ENCODE measurements around the gene PLEKHG2.

Gene PLEKHG2

DNA sequence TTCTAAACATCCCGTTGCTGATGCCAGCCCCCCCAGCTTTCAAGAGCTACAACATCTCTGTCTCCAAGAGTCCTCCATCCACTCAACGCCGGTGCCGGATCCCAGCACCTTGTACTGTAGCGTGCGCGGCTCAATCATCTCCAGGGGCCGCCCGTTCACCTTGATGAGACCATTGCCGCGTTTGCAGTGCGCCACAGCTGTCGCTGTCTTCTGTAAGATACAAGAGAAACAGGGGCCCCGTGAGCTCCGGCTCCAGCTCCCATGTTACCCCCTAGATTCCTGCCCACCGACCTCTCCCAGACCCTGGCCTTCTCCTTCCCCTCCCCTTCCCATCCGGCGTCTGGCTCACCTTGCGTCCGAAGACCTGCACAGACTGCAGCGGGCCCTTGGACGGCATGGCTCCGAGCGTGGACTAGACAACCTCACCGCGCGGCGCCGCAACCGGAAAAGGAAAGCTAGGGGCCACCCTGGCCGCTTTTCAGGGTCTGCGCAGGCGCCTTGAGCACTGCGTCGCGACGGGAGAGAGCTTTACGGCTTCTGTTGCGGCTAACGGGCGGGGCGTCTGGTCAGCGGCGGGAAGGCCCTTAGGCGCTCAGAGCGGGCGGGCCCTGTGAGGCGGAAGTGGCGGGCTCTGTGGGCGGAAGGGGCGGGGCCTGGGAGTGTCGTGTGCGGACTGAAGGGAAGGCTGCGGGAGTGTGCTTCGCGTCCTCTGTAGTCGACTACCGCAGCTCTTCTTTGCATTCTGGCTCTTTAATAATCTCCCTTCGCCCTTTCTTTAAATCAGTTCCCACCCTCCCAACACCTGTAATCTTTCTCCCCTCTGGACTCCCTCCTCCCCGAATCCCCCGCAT lies 23.3 kb downstream of the PLEKHG2 start, which contains the start of gene RPS16:
TSS of gene RPS16 (minus strand) at position 451 of the 851 bp plus-strand sequence. CDS start at position 397, 54 bp downstream.
- Histone ChIP-seq H3K4me1 (ENCODE audit: insufficient read depth, insufficient read length) (peaks cover 4% of the 10 kb centered on the region), H3K4me3 (ENCODE audit: insufficient read length, low read depth) (peak within 1 kb of the TSS; percentile 92), H3K36me3 (ENCODE audit: insufficient read depth, insufficient read length, low read length) (peaks cover 37% of the 10 kb centered on the region), H3K27me3 (ENCODE audit: insufficient read depth, insufficient read length) (no peaks in the 10 kb centered on the region), H3K9me3 (ENCODE audit: insufficient read depth, low read length) (no peaks in the 10 kb centered on the region), H3K9ac (ENCODE audit: insufficient read length, low read depth) (peak within 1 kb of the TSS; percentile 92)
- peak; percentile 92 for DNase-seq (ENCODE audit: low read depth, low spot score)
- no peak for TF ChIP-seq ZNF274 (IDR thresholded peaks at IDR 0.05; ENCODE audit: low read depth, low read length)

DNA sequence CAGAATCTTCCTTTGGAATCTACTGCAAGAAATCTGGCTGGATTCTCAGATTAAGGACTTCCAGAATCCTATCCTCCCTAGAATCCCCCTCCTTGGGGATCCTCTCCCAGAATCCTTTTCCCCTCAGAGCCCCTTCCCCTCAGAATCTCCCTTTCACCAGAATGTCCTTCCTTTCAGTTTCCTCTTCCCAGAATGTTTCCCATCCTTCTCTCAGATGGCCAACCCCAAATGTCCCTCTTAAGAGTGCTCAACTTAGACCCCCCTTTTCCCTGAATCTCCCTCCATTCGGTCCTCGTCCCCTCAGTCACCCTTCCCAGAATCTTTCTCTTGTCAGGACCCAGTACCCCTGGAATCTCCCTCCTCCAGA lies 23.9 kb downstream of the PLEKHG2 start:
- no peaks in the 10 kb centered on the region for H3K27me3 ChIP-seq (ENCODE audit: insufficient read depth, insufficient read length)
- no peak for DNase-seq (ENCODE audit: low read depth, low spot score)

DNA sequence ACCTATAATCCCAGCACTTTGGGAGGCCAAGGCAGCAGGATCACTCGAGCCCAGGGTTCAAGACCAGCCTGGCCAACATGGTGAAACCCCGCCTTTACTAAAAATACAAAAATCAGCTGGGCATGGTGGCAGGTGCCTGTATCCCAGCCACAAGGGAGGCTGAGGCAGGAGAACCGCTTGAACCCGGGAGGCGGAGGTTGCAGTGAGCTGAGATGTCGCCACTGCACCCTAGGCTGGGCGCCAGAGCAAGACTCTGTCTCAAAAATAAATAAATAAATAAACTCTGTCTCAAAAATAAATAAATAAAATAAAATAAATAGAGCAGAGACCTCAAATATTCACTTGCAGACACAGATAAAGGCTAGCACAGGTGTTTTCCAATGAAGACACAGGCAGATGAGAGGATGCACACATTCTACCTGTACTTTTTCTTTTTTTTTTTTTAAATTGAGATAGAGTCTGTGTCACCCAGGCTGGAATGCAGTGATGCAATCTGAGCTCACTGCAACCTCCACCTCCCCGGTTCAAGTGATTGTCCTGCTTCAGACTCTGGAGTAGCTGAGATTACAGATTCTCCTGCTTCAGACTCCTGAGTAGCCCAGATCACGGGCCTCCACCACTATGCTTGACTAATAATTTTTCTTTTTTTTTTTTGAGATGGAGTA lies 25.9 kb downstream of the PLEKHG2 start:
- TF ChIP-seq ZNF274 (IDR thresholded peaks at IDR 0.05; ENCODE audit: low read depth, low read length) = no peak
- no peak for TF ChIP-seq SUZ12 (IDR thresholded peaks at IDR 0.05; ENCODE audit: extremely low read depth, insufficient read depth, insufficient read length)
- TF ChIP-seq YY1 (IDR thresholded peaks at IDR 0.05; ENCODE audit: insufficient read depth, insufficient read length) = no peak
- no peak for DNase-seq (ENCODE audit: low read depth, low spot score)
- H3K9me3 ChIP-seq (ENCODE audit: insufficient read depth, low read length) = no peaks in the 10 kb centered on the region
- H3K9ac ChIP-seq (ENCODE audit: insufficient read length, low read depth) = no peak overlapping the region
- H3K4me3 ChIP-seq (ENCODE audit: insufficient read length, low read depth) = no peak overlapping the region
- peaks cover 3% of the 10 kb centered on the region for H3K4me1 ChIP-seq (ENCODE audit: insufficient read depth, insufficient read length)
- H3K27me3 ChIP-seq (ENCODE audit: insufficient read depth, insufficient read length) = no peaks in the 10 kb centered on the region
- H3K36me3 ChIP-seq (ENCODE audit: insufficient read depth, insufficient read length, low read length) = peaks cover 21% of the 10 kb centered on the region

More for the DNA sequence above, 23.9 kb downstream of the PLEKHG2 start:
- TF ChIP-seq YY1 (IDR thresholded peaks at IDR 0.05; ENCODE audit: insufficient read depth, insufficient read length) (no peak), SUZ12 (IDR thresholded peaks at IDR 0.05; ENCODE audit: extremely low read depth, insufficient read depth, insufficient read length) (no peak), ZNF274 (IDR thresholded peaks at IDR 0.05; ENCODE audit: low read depth, low read length) (no peak)
- peak overlapping the region; percentile 92 for H3K4me3 ChIP-seq (ENCODE audit: insufficient read length, low read depth)
- peaks cover 37% of the 10 kb centered on the region for H3K36me3 ChIP-seq (ENCODE audit: insufficient read depth, insufficient read length, low read length)
- peaks cover 4% of the 10 kb centered on the region for H3K4me1 ChIP-seq (ENCODE audit: insufficient read depth, insufficient read length)
- no peaks in the 10 kb centered on the region for H3K9me3 ChIP-seq (ENCODE audit: insufficient read depth, low read length)
- peak overlapping the region; percentile 92 for H3K9ac ChIP-seq (ENCODE audit: insufficient read length, low read depth)

DNA sequence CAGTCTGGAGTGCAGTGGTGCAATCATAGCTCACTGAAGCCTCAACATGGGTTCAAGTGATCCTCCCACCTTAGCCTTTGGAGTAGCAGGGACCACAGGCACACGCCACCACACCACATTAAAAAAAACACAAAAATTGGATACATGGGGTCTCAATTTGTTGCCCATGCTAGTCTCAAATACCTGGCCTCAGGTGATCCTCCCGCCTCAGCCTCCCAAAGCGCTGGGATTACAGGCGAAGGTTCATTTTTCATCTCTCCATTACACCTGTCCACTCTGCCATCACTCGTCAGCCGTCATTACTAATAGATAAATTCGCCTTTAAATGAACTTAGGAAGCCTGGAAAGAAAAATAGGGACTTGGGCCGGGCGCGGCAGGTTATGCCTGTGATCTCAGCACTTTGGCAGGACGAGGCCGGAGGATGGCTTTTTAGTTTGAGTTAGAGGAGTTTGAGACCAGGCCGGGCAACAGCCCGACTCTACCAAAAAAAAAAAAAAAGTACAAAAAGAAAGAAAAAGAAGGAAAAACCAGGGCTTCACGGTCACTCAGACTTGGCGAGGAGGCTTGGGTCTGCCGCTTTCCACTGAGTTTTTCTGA lies 32.2 kb downstream of the PLEKHG2 start:
- H3K9ac ChIP-seq (ENCODE audit: insufficient read length, low read depth) = peak overlapping the region; percentile 95
- peaks cover 26% of the 10 kb centered on the region for H3K36me3 ChIP-seq (ENCODE audit: insufficient read depth, insufficient read length, low read length)
- no peaks in the 10 kb centered on the region for H3K27me3 ChIP-seq (ENCODE audit: insufficient read depth, insufficient read length)
- TF ChIP-seq SUZ12 (IDR thresholded peaks at IDR 0.05; ENCODE audit: extremely low read depth, insufficient read depth, insufficient read length) (no peak), ZNF274 (IDR thresholded peaks at IDR 0.05; ENCODE audit: low read depth, low read length) (no peak), YY1 (IDR thresholded peaks at IDR 0.05; ENCODE audit: insufficient read depth, insufficient read length) (no peak)
- no peaks in the 10 kb centered on the region for H3K4me1 ChIP-seq (ENCODE audit: insufficient read depth, insufficient read length)
- no peak for DNase-seq (ENCODE audit: low read depth, low spot score)
- no peaks in the 10 kb centered on the region for H3K9me3 ChIP-seq (ENCODE audit: insufficient read depth, low read length)
- peak overlapping the region; percentile 96 for H3K4me3 ChIP-seq (ENCODE audit: insufficient read length, low read depth)

DNA sequence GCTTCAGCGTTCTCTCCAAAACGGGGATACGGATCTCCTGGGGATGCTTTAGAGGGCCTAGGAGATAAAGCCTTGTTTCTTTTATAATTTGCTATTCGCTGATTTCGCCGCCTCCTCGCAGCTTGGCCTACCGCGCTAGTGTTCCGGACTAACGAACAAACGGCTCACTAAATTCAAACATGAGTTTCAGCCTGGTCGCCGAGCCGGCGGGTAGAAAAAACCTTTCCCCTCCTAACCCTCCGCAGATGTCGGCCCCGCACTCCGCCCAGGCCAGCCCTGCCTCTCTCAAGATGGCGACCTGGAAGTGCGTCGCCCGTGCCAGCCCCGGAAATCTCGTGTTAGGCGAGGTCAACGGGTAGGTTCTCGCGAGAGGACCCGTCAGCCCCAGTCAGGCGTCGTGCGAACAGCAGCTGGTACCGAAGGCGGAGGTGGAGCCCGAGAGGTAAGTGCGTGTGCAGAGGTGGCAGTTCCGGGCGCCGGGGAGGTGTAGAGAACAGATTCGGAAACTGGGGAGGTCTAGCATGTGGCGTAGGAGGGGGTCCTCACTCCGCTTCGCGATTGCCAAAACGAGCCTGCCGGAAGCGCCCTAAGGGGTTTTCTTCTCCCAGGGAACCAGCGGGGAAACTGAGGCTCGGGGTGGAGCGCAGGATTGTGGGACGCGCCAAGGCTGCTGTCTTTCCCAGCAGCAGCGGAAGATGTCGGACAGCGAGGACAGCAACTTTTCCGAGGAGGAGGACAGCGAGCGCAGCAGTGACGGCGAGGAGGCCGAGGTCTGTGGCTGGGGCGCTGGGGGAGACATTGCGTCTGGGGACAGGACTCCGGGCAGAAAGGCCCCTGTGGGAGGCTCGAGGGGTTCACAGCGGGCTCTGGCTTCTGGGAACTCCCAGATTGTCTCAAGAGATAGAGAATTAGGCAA lies 33.0 kb downstream of the PLEKHG2 start, which contains the start of gene SUPT5H:
TSS of gene SUPT5H (plus strand) at position 387 of the 916 bp plus-strand sequence. CDS start at position 696, 309 bp downstream.
- peak; percentile 93 for DNase-seq (ENCODE audit: low read depth, low spot score)
- TF ChIP-seq ZNF274 (IDR thresholded peaks at IDR 0.05; ENCODE audit: low read depth, low read length) = no peak
- TF ChIP-seq YY1 (IDR thresholded peaks at IDR 0.05; ENCODE audit: insufficient read depth, insufficient read length) = peak; percentile 90
- Histone ChIP-seq H3K4me3 (ENCODE audit: insufficient read length, low read depth) (peak within 1 kb of the TSS; percentile 96), H3K9me3 (ENCODE audit: insufficient read depth, low read length) (no peaks in the 10 kb centered on the region), H3K36me3 (ENCODE audit: insufficient read depth, insufficient read length, low read length) (peaks cover 26% of the 10 kb centered on the region), H3K9ac (ENCODE audit: insufficient read length, low read depth) (peak within 1 kb of the TSS; percentile 95), H3K27me3 (ENCODE audit: insufficient read depth, insufficient read length) (no peaks in the 10 kb centered on the region), H3K4me1 (ENCODE audit: insufficient read depth, insufficient read length) (no peaks in the 10 kb centered on the region)

DNA sequence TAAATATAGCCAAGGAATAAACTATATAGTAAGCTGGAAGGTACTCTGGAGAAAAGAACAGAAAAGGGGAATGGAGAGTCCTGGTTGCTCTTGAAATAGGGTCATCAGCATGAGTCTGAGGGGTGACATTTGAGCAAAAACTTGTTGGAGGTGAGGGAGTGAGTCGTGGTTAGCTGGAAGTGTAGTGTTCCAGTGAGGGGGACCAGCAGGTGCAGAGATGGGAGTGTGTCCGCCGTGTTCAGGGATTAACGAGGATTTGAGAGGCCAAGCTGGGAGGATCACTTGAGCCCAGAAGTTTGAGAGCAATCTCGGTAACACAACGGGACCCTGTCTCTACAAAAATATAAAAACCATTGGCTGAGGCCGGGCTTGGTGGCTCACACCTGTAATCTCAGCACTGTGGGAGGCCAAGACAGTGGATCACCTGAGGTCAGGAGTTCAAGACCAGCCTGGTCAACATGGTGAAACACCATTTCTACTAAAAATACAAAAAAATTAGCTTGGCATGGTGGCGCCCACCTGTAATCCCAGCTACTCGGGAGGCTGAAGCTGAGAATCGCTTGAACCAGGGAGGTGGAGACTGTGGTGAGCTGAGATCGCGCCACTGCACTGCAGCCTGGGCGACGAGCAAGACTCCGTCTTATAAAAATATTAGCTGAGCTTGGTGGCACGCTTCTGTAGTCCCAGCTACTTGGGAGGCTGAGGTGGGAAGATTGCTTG lies 34.1 kb downstream of the PLEKHG2 start:
- peak overlapping the region; percentile 96 for H3K4me3 ChIP-seq (ENCODE audit: insufficient read length, low read depth)
- no peaks in the 10 kb centered on the region for H3K9me3 ChIP-seq (ENCODE audit: insufficient read depth, low read length)
- H3K36me3 ChIP-seq (ENCODE audit: insufficient read depth, insufficient read length, low read length) = peaks cover 28% of the 10 kb centered on the region
- TF ChIP-seq YY1 (IDR thresholded peaks at IDR 0.05; ENCODE audit: insufficient read depth, insufficient read length) (no peak), SUZ12 (IDR thresholded peaks at IDR 0.05; ENCODE audit: extremely low read depth, insufficient read depth, insufficient read length) (no peak), ZNF274 (IDR thresholded peaks at IDR 0.05; ENCODE audit: low read depth, low read length) (no peak)
- peak overlapping the region; percentile 95 for H3K9ac ChIP-seq (ENCODE audit: insufficient read length, low read depth)
- no peaks in the 10 kb centered on the region for H3K4me1 ChIP-seq (ENCODE audit: insufficient read depth, insufficient read length)
- H3K27me3 ChIP-seq (ENCODE audit: insufficient read depth, insufficient read length) = no peaks in the 10 kb centered on the region
- DNase-seq (ENCODE audit: low read depth, low spot score) = no peak
